ENCODE measurements around the gene PSMD3. TPM values are rescaled to one million over a fixed set of nuclear protein-coding genes. Genes with fewer than 3 reads are reported as not detected.
A peak's percentile ranks its signal among the peaks of the same experiment; 100 is the strongest.

Gene PSMD3
- total and polyA plus RNA-seq, 9 of the 15 experiments (the other 6 are each of a cell fraction or from before 2014, with no cell fraction given): 2.0 to 251 (median 135) TPM

GRCh38 chr17:39979893-39980350 is 685 bp upstream of the PSMD3 start (continued):
- TF ChIP-seq, protein P1, sequence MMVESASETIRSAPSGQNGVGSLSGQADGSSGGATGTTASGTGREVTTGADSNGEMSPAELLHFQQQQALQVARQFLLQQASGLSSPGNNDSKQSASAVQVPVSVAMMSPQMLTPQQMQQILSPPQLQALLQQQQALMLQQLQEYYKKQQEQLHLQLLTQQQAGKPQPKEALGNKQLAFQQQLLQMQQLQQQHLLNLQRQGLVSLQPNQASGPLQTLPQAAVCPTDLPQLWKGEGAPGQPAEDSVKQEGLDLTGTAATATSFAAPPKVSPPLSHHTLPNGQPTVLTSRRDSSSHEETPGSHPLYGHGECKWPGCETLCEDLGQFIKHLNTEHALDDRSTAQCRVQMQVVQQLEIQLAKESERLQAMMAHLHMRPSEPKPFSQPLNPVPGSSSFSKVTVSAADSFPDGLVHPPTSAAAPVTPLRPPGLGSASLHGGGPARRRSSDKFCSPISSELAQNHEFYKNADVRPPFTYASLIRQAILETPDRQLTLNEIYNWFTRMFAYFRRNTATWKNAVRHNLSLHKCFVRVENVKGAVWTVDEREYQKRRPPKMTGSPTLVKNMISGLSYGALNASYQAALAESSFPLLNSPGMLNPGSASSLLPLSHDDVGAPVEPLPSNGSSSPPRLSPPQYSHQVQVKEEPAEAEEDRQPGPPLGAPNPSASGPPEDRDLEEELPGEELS (CRISPR knock-in tag; IDR thresholded peaks at IDR 0.05; ENCODE audit: borderline replicate concordance): no peak
- TF ChIP-seq TAF1 (IDR thresholded peaks at IDR 0.05; ENCODE audit: control insufficient read depth, extremely low read depth, insufficient read depth, low read length, severe bottlenecking): no peak
- TF ChIP-seq NCOA6 (IDR thresholded peaks at IDR 0.05): no peak
- no peak for TF ChIP-seq TGIF2 (CRISPR knock-in tag; IDR thresholded peaks at IDR 0.05)
- TF ChIP-seq ZNF143 (CRISPR knock-in tag; IDR thresholded peaks at IDR 0.05): no peak
- peak; percentile 22; the same call in 1 of the 2 replicates for TF ChIP-seq NCOR1 (IDR thresholded peaks at IDR 0.05)
- no peak for TF ChIP-seq HSF4 (CRISPR knock-in tag; IDR thresholded peaks at IDR 0.05; ENCODE audit: borderline replicate concordance)
- TF ChIP-seq, protein P2, sequence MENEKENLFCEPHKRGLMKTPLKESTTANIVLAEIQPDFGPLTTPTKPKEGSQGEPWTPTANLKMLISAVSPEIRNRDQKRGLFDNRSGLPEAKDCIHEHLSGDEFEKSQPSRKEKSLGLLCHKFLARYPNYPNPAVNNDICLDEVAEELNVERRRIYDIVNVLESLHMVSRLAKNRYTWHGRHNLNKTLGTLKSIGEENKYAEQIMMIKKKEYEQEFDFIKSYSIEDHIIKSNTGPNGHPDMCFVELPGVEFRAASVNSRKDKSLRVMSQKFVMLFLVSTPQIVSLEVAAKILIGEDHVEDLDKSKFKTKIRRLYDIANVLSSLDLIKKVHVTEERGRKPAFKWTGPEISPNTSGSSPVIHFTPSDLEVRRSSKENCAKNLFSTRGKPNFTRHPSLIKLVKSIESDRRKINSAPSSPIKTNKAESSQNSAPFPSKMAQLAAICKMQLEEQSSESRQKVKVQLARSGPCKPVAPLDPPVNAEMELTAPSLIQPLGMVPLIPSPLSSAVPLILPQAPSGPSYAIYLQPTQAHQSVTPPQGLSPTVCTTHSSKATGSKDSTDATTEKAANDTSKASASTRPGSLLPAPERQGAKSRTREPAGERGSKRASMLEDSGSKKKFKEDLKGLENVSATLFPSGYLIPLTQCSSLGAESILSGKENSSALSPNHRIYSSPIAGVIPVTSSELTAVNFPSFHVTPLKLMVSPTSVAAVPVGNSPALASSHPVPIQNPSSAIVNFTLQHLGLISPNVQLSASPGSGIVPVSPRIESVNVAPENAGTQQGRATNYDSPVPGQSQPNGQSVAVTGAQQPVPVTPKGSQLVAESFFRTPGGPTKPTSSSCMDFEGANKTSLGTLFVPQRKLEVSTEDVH (IDR thresholded peaks at IDR 0.05; ENCODE audit: low read depth, partially characterized antibody): no peak
- TF ChIP-seq, protein P3, sequence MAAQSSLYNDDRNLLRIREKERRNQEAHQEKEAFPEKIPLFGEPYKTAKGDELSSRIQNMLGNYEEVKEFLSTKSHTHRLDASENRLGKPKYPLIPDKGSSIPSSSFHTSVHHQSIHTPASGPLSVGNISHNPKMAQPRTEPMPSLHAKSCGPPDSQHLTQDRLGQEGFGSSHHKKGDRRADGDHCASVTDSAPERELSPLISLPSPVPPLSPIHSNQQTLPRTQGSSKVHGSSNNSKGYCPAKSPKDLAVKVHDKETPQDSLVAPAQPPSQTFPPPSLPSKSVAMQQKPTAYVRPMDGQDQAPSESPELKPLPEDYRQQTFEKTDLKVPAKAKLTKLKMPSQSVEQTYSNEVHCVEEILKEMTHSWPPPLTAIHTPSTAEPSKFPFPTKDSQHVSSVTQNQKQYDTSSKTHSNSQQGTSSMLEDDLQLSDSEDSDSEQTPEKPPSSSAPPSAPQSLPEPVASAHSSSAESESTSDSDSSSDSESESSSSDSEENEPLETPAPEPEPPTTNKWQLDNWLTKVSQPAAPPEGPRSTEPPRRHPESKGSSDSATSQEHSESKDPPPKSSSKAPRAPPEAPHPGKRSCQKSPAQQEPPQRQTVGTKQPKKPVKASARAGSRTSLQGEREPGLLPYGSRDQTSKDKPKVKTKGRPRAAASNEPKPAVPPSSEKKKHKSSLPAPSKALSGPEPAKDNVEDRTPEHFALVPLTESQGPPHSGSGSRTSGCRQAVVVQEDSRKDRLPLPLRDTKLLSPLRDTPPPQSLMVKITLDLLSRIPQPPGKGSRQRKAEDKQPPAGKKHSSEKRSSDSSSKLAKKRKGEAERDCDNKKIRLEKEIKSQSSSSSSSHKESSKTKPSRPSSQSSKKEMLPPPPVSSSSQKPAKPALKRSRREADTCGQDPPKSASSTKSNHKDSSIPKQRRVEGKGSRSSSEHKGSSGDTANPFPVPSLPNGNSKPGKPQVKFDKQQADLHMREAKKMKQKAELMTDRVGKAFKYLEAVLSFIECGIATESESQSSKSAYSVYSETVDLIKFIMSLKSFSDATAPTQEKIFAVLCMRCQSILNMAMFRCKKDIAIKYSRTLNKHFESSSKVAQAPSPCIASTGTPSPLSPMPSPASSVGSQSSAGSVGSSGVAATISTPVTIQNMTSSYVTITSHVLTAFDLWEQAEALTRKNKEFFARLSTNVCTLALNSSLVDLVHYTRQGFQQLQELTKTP (IDR thresholded peaks at IDR 0.05; ENCODE audit: low read depth in 1 of 2, partially characterized antibody in 2 of 2): peak in 1 of 2 experiments; percentile 23
- TF ChIP-seq TCF7L2 (IDR thresholded peaks at IDR 0.05; ENCODE audit: low read depth, low read length): no peak
- no peak for TF ChIP-seq ZNF347 (CRISPR knock-in tag; IDR thresholded peaks at IDR 0.05; ENCODE audit: low read depth)
- peak in 1 of 2 experiments; percentile 68; a peak in 2 of 4 replicates for TF ChIP-seq FOXK2 (conservative IDR thresholded peaks at IDR 0.05 in 1 of 2, IDR thresholded peaks at IDR 0.05 in 1 of 2; ENCODE audit: low read depth in 2 of 2)
- TF ChIP-seq TBL1XR1 (IDR thresholded peaks at IDR 0.05; ENCODE audit: low read length in 2 of 2): no peak
- no peak for TF ChIP-seq GTF2B (IDR thresholded peaks at IDR 0.05; ENCODE audit: extremely low read depth, insufficient read length)
- peak; percentile 54 for TF ChIP-seq NEUROD1 (IDR thresholded peaks at IDR 0.05; ENCODE audit: borderline replicate concordance, low read depth, low read length, partially characterized antibody)
- TF ChIP-seq ZNF408 (CRISPR knock-in tag; IDR thresholded peaks at IDR 0.05; ENCODE audit: low read depth): no peak
- no peak; the same call in 1 of the 2 replicates for TF ChIP-seq CREB1 (IDR thresholded peaks at IDR 0.05)
- TF ChIP-seq CREB1 (CRISPR knock-in tag; IDR thresholded peaks at IDR 0.05): no peak
- no peak for TF ChIP-seq ZNF140 (CRISPR knock-in tag; IDR thresholded peaks at IDR 0.05)

Measured in K562 (cell line).